ENCODE results near the gene BCLAF3. TPM values are rescaled to one million over a fixed set of nuclear protein-coding genes. Genes with fewer than 3 reads are reported as not detected.

Gene BCLAF3
- polyA plus RNA-seq, 1 donor from 2014 or later = 34.6 TPM

DNA sequence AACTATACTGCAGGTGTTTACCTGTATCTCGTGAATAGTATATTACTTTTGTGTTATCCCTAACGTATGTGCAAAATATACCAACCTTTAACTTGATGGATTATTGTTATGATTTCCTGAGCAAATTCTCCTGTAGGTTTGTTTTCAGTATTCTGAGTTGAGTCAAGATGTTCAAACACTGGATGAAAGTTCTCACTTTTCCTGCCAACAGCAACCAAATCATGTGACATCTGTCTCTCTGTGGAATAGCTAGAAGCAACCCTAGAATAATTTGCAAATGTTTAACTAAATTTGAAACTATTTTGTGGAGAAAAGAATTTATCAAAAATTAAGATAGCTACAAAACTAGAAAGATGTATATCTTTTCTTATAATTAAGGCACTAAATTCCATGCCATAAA, 35.6 kb downstream of the BCLAF3 start:
- no peaks in the 10 kb centered on the region for H3K9me3 ChIP-seq (ENCODE audit: low read length)
- no peak overlapping the region for H3K27ac ChIP-seq (ENCODE audit: low read length)
- H3K79me2 ChIP-seq (replicated peaks; ENCODE audit: insufficient read depth, low read length) = no peaks in the 10 kb centered on the region
- H3F3A ChIP-seq (ENCODE audit: insufficient read depth, low read length, poor library complexity, severe bottlenecking) = no peaks in the 10 kb centered on the region
- no peaks in the 10 kb centered on the region for H4K20me1 ChIP-seq (ENCODE audit: insufficient read depth)
- H3K36me3 ChIP-seq (ENCODE audit: insufficient read depth, low read length) = no peaks in the 10 kb centered on the region
- H2AFZ ChIP-seq (ENCODE audit: low read depth, low read length) = no peak overlapping the region
- H3K9ac ChIP-seq (ENCODE audit: low read length) = no peak overlapping the region
- H3K9me2 ChIP-seq (ENCODE audit: insufficient read depth, low read length) = no peaks in the 10 kb centered on the region
- H3K4me3 ChIP-seq (ENCODE audit: low read length) = no peak overlapping the region
- H3K27me3 ChIP-seq (ENCODE audit: insufficient read depth, low read depth, low read length) = no peaks in the 10 kb centered on the region
- TF ChIP-seq CTCF (IDR thresholded peaks at IDR 0.05; ENCODE audit: poor library complexity, severe bottlenecking) = no peak
- TF ChIP-seq TAF1 (IDR thresholded peaks at IDR 0.05; ENCODE audit: low read depth) = no peak
- TF ChIP-seq POLR2AphosphoS5 (IDR thresholded peaks at IDR 0.05) = no peak
- TF ChIP-seq RAD21 (conservative IDR thresholded peaks at IDR 0.05) = no peak
- no peak for TF ChIP-seq MXI1 (conservative IDR thresholded peaks at IDR 0.05; ENCODE audit: poor library complexity, severe bottlenecking)
- no peak for TF ChIP-seq EP300 (conservative IDR thresholded peaks at IDR 0.05; ENCODE audit: poor library complexity, severe bottlenecking)
- TF ChIP-seq REST (IDR thresholded peaks at IDR 0.05; ENCODE audit: borderline replicate concordance) = no peak
- no peak for TF ChIP-seq EZH2 (IDR thresholded peaks at IDR 0.05; ENCODE audit: borderline replicate concordance, insufficient read depth, low read length, poor library complexity, severe bottlenecking)
- TF ChIP-seq SMC3 (conservative IDR thresholded peaks at IDR 0.05; ENCODE audit: poor library complexity) = no peak
- H3K4me2 ChIP-seq (ENCODE audit: low read length) = no peak overlapping the region

GRCh38 chrX:19954335-19955096, 36.3 kb downstream of the BCLAF3 start:
- Histone ChIP-seq H3K27me3 (ENCODE audit: insufficient read depth, low read depth, low read length) (no peaks in the 10 kb centered on the region), H3K9ac (ENCODE audit: low read length) (no peak overlapping the region), H2AFZ (ENCODE audit: low read depth, low read length) (no peak overlapping the region), H3K36me3 (ENCODE audit: insufficient read depth, low read length) (no peaks in the 10 kb centered on the region), H3K4me3 (ENCODE audit: low read length) (no peak overlapping the region), H4K20me1 (ENCODE audit: insufficient read depth) (no peaks in the 10 kb centered on the region), H3K79me2 (replicated peaks; ENCODE audit: insufficient read depth, low read length) (no peaks in the 10 kb centered on the region), H3K9me2 (ENCODE audit: insufficient read depth, low read length) (no peaks in the 10 kb centered on the region), H3K9me3 (ENCODE audit: low read length) (no peaks in the 10 kb centered on the region), H3K4me2 (ENCODE audit: low read length) (no peak overlapping the region), H3F3A (ENCODE audit: insufficient read depth, low read length, poor library complexity, severe bottlenecking) (no peaks in the 10 kb centered on the region), H3K27ac (ENCODE audit: low read length) (no peak overlapping the region)
- no peak for TF ChIP-seq POLR2AphosphoS5 (IDR thresholded peaks at IDR 0.05)
- no peak for TF ChIP-seq REST (IDR thresholded peaks at IDR 0.05; ENCODE audit: borderline replicate concordance)
- no peak for TF ChIP-seq EP300 (conservative IDR thresholded peaks at IDR 0.05; ENCODE audit: poor library complexity, severe bottlenecking)
- no peak for TF ChIP-seq TAF1 (IDR thresholded peaks at IDR 0.05; ENCODE audit: low read depth)
- no peak for TF ChIP-seq MXI1 (conservative IDR thresholded peaks at IDR 0.05; ENCODE audit: poor library complexity, severe bottlenecking)
- TF ChIP-seq SMC3 (conservative IDR thresholded peaks at IDR 0.05; ENCODE audit: poor library complexity) = no peak
- no peak for TF ChIP-seq CTCF (IDR thresholded peaks at IDR 0.05; ENCODE audit: poor library complexity, severe bottlenecking)
- TF ChIP-seq EZH2 (IDR thresholded peaks at IDR 0.05; ENCODE audit: borderline replicate concordance, insufficient read depth, low read length, poor library complexity, severe bottlenecking) = no peak
- TF ChIP-seq RAD21 (conservative IDR thresholded peaks at IDR 0.05) = no peak

Measured in neural cell (in vitro differentiated cells).